NOMO-1 (cell line): ENCODE data around the gene ATG3.
"Not testable (repeated sequence)": the region's sequence is repeated elsewhere in the genome, so short reads cannot be mapped to it uniquely, and the experiment has no call there.

Experiments used
- DNase-seq, 2 experiments: peaks; one replicate each; lab custom pipeline; 2025; ENCODE audit not compliant: unreplicated experiment in 2 of 2; lab: John Stamatoyannopoulos, UW

The ATG3 gene

DNA sequence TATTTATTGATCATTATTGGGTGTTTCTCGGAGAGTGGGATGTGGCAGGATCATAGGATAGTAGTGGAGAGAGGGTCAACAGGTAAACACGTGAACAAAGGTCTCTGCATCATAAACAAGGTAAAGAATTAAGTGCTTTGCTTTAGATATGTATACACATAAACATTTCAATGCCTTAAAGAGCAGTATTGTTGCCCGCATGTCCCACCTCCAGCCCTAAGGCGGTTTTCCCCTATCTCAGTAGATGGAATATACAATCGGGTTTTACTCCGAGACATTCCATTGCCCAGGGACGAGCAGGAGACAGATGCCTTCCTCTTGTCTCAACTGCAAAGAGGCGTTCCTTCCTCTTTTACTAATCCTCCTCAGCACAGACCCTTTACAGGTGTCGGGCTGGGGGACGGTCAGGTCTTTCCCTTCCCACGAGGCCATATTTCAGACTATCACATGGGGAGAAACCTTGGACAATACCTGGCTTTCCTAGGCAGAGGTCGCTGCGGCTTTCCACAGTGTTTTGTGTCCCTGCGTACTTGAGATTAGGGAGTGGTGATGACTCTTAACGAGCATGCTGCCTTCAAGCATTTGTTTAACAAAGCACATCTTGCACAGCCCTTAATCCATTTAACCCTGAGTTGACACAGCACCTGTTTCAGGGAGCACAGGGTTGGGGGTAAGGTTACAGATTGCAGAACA lies 2.6 kb upstream of the ATG3 start:
- DNase-seq, result not testable (repeated sequence)

DNA sequence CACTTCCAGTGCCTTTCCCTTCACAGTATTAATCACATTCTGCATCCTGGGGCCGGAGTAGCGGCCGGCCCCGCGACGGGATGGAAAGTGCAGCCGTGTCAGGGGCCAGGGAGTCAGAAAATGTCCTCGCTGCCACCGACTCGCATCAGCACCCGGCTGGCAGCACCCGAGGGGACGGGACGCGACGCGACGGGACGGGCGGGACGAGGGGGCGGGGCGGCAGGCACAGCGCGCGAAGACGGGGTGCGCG lies 353 bp downstream of the ATG3 start:
- peak; percentile 64 to 77 for DNase-seq

DNA sequence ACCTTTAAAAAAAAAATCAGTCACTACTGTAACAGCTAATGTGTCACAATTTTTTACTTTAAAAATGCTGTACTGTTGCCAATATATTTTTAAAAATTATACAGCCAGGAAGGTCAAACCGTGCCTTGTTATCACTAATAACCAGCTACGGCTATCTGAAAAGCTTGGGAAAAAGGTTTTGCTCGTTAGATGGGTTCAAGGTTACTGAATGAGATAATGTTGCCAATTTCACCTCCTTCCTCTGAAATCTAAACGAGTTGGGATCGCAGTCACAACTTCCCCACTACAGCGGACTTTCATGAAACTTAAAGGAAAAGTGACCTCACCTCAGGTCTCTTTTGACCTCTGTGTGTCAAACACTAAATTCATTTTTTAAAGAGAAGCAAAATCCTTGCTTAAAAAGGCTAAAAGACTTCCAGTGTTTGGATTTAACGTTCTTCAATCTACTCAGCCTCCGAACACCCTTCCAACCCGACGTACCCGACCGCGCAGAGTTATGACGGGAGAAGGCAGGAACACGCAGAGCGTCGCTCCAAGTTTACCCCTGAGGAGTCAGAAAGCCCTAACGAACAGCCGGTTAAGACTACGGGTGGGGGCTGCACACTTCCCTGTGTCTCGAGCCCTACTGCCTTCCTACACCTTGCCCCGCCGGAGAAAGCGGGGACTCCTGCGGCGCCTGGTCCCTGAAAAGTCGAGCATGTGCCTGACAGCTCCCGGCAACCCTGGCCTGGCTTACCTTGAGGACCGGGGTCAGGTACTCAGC lies 860 bp downstream of the ATG3 start:
- peak; percentile 50 to 82 for DNase-seq

DNA sequence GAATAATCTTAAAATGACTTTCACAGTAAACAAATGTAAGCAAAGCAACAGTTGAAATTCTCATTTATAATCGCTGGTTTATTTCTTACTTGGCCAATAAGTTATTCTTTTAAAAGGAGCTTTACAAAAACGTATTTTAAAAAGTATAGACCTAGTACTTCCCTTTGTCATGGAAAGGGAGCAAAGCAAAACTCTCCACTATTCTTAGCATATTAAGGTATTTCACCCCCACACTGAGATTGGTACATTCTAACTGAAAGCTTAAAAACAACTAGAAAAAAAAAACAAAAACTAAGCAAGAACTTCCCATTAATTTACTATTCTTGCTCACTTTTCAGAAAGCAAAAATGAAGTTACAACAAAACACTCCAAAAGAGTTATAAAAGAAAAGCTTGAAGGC lies 1.5 kb downstream of the ATG3 start:
- DNase-seq, result no peak

DNA sequence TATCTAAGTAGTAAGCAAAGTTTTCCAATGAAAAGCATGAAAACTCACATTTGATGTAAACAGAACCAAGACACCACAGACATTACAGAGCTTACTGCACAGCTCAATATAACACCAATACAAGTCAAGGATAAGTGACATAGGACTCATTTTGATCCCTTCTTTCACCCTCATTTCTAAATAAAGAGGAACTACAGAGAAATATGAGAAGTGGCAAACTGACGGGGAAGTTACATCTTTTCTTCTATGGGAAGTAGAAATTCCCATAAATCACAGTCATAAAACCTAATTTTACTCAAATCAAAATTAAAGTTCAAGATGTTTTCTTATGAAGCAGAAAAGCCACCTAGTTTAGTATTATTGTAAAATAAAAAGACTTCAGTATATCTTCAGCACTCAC lies 3.8 kb downstream of the ATG3 start:
- DNase-seq, result peak; percentile 48 to 88

DNA sequence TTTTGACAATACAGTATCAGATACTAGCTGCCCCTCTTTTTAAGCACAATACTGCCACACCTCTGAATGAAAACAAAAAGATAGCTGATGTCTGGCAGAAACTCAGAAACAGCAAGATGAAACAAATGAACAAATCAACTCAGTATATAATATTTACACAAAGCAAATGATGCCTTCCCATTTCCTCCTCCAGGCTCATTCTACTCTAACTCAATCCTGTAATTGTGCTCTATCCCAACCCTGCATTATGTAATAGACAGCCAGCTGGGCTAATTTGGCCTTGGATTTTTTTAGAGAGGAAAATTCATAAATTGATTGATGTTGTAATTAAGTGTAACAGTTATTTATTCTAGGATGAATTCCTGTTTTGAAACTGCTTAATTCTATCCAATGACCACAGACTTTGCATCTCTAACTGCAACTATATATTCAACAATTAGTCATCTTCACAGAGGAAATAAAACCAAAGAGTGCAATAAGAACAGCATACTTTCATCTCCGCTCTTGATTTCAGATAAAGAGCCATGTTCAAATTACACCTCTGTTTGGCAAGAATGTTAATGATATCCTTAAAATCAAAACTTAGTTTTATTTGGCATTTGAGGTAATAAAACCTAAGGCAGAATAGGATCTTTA lies 6.1 kb downstream of the ATG3 start:
- peak in 1 of 2 experiments; percentile 66 for DNase-seq

DNA sequence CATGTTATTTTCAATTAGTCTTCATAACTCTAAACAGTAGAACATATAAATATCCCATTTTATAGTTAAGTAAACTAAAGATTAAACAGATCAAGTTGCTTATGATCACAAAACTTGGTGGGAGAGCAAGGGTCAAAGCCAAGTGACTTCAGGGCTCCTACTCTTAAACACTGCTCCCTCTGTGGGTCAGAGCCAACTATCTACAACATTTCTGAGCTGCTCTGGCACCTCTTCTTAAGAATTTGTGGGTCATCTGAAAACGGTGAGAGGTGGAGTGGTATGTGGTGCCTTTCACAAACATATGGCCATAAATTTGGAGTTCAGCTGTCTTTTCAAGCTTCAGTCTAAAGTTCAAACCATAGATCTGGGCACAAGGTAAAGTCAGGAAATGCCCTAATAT lies 10.9 kb downstream of the ATG3 start:
- no peak for DNase-seq

DNA sequence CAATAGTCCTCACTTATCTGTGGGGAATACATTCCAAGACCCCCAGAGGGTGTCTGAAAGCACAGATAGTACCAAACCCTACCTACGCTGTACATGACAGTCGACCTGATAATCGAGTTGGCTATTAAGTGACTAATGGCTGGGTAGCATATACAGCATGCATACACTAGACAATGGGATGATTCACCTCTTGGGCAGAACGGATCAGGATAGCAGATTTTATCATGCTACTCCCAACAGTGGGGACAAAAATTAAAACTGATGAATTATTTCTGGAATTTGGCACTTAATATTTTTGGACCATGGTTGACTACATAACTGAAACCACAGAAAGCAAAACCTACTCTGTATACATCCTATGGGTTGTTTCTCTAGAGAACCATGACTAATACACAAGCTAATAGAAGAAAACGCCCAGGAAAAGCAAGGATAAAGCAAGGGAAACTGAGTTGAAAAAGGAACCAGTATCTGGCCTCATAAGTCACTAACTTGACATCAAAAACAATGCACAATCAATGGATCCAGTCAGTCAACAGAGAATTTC lies 15.5 kb downstream of the ATG3 start:
- no peak for DNase-seq

DNA sequence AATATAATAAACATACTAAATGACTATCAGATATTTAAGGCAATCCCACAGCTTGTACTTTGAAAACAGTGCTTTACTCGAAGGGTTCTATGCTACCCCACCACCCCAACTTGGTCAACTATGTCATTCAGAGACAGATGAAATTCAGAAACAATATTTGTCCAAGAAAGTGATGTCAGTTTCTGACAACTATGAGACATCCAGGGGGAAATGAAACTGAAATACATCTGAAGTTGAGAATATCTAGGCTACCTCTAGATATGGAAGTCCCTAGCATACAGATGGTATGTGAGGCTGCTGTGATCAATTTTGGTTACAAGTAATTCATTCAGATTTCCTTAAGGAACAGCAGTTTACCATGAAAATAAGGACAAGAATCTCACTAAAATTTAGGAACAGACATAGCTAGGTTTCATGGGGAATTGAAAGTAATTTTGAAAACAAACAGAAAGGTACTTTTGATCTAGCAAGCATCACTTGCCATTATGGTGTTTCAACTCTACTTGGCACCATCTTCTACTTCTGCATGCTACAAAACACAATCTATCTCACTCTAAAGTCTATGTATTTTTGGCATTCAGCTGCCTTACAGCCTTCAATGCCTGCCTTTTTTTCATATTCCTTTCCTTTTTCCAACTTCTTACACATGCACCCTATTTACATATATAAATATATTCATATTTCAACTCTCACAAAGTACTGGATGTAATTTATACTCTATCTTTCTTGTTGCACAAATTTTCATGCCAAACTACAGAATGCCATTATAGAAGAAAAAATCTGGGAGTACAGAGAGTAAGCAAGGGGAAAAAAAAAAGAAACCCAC lies 21.7 kb downstream of the ATG3 start:
- DNase-seq, result peak in 1 of 2 experiments; percentile 7

DNA sequence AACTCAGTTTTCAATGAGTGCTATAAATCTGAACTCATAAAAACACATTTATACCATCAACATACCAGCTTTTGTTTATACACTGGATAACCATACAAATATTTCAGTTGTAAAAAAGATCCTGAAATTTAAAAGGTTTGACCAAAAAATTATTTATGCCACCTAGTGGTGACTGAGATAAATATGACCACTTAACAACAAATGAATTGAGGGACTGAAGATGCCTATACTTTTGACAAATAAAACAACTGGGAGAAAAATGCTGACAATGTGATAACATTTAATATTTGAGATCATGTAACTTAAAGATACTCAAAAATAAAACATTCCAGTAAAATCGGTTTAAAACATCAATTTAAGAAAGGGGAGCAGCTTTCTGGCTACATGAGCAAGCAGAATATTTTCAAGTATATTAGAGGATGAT lies 30.4 kb downstream of the ATG3 start:
- DNase-seq, result peak; percentile 24 to 30

DNA sequence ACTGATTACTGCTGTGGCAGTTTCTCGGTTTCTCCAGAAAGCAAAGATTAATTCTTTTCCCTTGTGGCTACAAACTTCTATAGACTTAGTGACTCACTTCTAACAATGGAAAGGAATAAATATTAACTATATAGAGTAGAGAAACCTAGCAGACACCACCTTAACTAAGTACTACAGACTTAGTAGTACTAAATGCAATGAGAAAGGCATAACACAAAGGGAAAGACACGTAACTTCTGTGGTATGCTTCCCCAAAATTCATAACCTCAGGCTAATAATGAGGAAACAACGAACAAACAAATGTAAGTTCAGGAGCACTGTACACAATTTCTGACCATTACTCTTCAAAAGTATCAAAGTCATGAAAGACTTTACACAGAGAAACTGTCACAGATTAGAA lies 31.2 kb downstream of the ATG3 start:
- no peak for DNase-seq

DNA sequence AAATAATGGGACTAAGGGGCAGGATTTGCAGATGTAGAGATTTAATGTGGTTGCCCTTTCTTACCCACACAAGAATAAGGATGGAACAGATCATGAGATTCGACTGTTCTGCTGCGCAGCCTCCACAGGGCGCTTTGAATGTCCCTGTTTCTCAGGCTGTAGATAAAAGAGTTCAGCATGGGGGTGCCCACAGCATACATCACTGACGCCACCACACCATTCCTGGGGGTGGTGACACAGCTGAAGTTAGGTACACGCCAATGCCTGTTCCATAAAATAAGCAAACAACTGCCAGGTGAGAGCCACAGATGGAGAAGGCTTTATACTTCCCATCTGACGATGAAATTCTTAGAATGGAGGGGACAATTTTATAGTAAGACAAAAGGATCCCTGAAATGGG lies 37.6 kb downstream of the ATG3 start:
- not testable (repeated sequence) for DNase-seq

DNA sequence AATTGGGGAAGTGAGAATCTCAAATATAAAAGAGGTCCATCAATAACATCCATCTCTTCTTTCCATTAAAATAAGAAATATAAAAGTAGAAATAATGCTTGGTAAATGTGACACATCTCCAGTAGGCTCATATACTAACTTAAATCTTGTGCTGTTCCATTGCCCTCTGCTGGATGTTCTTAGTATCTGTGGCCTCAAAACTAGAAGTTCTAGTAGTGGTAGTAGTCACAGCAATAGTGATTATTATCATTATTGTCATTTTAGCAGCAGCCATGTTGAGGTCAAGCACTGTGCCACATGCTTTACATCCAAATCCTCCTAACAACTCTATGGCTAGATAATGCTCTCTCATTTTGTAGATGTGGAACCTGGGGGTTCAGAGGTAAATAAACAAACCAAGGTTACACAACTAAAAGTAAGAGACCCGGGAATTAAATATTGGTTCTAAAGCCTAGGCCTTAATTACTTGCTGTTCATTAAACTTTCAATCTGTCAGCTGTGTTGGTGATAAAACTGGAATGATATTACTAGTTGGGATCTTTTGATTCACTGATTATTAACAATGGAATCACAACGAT lies 42.2 kb downstream of the ATG3 start:
- peak; percentile 44 to 77 for DNase-seq

DNA sequence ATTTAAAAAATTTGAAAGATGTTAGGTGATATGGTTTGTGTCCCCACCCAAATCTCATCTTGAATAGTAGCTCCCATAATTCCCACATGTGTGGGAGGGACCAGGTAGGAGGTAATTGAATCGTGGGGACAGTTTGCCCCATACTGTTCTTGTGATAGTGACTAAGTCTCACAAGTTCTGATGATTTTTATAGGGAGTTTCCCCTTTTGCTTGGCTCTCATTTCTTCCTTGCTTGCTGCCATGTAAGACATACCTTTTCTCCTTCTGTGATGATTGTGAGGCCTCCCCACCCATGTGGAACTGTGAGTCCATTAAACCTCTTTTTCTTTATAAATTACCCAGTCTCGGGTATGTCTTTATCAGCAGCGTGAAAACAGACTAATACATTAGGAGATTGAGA lies 42.8 kb downstream of the ATG3 start:
- peak in 1 of 2 experiments; percentile 25 for DNase-seq

DNA sequence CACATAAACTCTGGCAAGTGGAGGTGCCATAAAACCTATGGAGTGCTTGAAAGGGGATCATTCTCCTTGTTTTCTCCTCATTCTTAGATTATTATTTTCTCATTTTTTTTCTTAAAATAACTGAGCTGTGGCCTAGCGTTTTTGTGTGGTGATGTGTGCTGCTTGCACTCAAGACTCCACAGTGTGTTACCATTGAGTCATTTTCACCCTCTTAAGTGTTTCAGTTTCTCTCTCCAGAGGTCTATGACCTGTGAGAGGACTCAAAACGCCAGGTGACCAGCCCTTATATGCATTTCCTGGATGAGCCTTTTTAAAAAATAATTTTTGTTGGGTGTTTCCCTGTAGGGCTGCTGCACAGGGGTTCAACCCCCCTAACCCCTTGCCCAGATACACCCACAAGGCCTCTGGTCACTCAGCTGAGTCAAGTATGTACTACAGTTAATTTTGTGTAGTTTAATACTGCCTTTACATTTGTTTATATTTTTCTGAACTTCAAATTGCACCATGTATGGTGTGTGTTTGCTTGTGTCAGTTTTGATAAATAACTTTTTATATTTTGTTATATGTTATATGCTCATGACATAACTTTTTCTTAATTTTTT lies 47.1 kb downstream of the ATG3 start:
- no peak for DNase-seq

DNA sequence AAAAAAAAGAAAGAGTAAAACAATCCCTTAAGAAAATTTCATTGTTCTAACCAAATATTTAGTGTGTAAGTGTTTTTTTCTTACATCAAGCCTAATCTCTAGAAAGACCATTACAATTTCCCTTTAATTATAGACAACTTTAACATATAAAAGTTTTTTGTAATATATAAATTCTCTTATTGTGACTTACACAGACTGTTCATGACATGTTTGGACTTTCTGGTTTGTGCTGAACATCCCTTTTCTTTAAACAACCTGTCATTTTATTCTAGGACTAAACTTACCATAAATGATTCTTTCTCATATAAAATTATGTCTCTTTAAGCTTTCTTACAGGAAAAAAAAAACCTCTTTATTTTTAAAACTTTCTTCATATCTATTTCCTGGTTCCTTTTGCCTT lies 49.4 kb downstream of the ATG3 start:
- no peak for DNase-seq

DNA sequence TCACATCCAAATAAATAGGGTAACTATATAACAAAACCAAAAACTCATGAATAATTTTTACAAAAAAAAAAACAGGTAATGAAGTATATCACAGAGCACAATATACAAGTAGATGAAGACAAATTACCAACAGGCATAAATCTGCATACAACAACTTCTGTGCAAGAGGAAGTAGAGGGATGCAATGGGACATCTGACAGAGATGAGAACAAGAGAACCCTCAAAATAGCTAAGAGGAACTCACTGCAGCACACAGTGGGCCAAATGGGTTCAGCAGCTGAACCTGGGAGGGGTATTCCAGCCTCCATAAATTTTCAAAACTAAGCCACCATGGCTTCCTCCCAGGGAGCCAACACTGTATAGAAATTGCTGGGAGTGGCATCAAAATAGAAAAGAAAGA lies 52.9 kb downstream of the ATG3 start:
- DNase-seq, result peak in 1 of 2 experiments; percentile 19

DNA sequence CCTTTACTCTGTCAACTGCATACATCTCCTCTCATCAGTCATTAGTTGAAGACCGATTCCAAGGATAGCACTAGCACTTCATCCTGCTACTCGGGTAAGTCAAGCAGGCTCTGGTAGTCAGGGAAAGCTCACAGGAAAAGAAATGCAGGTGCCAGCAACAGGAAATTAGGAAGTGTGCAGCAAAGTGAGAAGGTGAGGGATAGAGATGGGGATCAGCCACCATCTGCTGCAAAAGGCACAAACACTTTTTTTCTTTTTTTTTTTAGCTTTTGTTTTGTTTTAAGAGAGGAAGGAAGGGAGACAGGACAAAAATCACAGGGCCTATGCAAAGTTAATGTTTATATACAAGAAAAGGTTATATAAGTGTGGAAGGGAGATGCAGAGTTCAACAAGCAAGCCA lies 53.5 kb downstream of the ATG3 start:
- no peak for DNase-seq

DNA sequence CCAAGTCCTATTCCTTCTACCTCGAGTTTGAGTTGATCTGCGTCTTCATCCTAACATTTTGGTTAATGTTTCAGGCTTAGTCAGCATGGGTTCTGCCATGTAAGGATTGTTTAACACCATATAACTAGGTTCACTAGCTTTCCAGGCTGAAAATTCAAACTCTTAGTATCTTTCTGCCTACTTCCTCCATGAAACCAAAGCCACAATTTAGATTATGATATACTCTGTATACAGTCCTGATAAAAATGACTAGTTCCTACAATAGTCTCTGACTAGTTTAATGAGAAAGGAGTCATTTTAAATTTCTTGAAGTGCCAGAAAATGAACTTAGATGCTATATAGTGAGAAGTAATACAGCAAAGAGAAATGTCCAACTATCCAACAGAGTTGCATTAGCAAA lies 55.9 kb downstream of the ATG3 start:
- DNase-seq, result peak in 1 of 2 experiments; percentile 56

DNA sequence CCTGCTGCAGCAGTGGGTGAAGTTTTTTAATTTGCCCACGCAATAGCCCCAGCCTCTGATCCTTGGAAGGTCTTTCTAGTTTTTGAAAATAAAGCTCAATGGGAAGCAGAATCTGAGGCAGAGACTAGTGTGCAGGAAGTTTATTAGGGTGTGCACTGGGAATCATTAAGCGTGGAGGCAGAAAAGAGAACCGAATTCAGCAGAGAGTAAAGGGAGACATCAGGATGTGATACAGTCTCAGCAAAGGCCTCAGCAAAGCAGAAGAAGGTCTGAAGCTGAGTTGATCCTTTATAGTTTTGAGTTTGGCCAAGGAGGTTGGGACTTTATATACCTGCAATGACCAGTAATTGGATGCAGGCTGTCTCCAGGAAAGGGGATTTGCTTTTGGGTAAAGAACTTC lies 57.6 kb downstream of the ATG3 start:
- no peak for DNase-seq
